ENCODE results near the gene LAMB3.

GRCh38 chr1:209625791-209626285 is 26.4 kb downstream of the LAMB3 start:
- no peak for TF ChIP-seq ATF3 (CRISPR knock-in tag; conservative IDR thresholded peaks at IDR 0.05)
- TF ChIP-seq NFYB (CRISPR knock-in tag; conservative IDR thresholded peaks at IDR 0.05; ENCODE audit: low read depth) = no peak
- TF ChIP-seq CTCF (IDR thresholded peaks at IDR 0.05) = no peak
- no peak for TF ChIP-seq TEAD4 (CRISPR knock-in tag; IDR thresholded peaks at IDR 0.05)
- no peak for TF ChIP-seq E2F1 (CRISPR knock-in tag; IDR thresholded peaks at IDR 0.05)
- no peak for TF ChIP-seq ZNF219 (CRISPR knock-in tag; IDR thresholded peaks at IDR 0.05; ENCODE audit: borderline replicate concordance)
- no peak for TF ChIP-seq USF1 (CRISPR knock-in tag; IDR thresholded peaks at IDR 0.05)
- TF ChIP-seq ATF2 (CRISPR knock-in tag; IDR thresholded peaks at IDR 0.05; ENCODE audit: borderline replicate concordance, low read depth) = no peak
- TF ChIP-seq JUN (CRISPR knock-in tag; IDR thresholded peaks at IDR 0.05) = no peak
- no peak for TF ChIP-seq PREB (CRISPR knock-in tag; IDR thresholded peaks at IDR 0.05; ENCODE audit: borderline replicate concordance)
- no peak for TF ChIP-seq ETV6 (CRISPR knock-in tag; IDR thresholded peaks at IDR 0.05)
